HCT116 (cell line): ENCODE results near the gene CHDH. TPM values are rescaled to one million over a fixed set of nuclear protein-coding genes. Genes with fewer than 3 reads are reported as not detected.
A peak's percentile ranks its signal among the peaks of the same experiment; 100 is the strongest.

Experiments
- ATAC-seq: fragments of 200-7000 bp; cut with Tn5 transposase; 2 replicates; pipeline ENCODE4 v1.9.1; 2020; ENCODE audit warnings: mild to moderate bottlenecking, moderate library complexity
- BruUV-seq: library from RNA; stranded (reverse); fragments of 400-500 nt; replicated peaks from 2 replicates; lab custom pipeline; 2021; lab: Mats Ljungman, UMichigan
- CTCF ChIA-PET: fragments of 300-600 bp; sonication (Branson Sonifier 250); formaldehyde crosslinking; loops from one replicate; lab custom pipeline; 2021; ENCODE audit warnings: antibody characterized with exemption; lab: Charles Lee
- POLR2A ChIA-PET: fragments of 300-600, 350-600 bp; sonication (Branson Sonifier 250); formaldehyde crosslinking; loops from one replicate; lab custom pipeline; 2021; ENCODE audit warnings: antibody characterized with exemption; lab: Charles Lee
- RAD21 ChIA-PET, 2 experiments: fragments of 300-600 bp; sonication (Branson Sonifier 250); formaldehyde crosslinking; loops; one replicate each; lab custom pipeline; 2023; ENCODE audit warnings: low total read pairs in 2 of 2; ENCODE audit not compliant: uncharacterized antibody in 2 of 2, unreplicated experiment in 2 of 2, low non-redundant PET in 1 of 2; lab: Charles Lee
- DNase-seq: peaks from one replicate; pipeline ENCODE4 v3.0.0-alpha.2; 2010; ENCODE audit warnings: low read depth, low spot score
- H2AFZ ChIP-seq: fragments of 200-600 bp; shearing (Covaris generic), sonication (generic); 2 replicates; pipeline ENCODE4 v1.6.1; 2017; ENCODE audit warnings: low read depth, mixed run types, mixed read lengths, antibody characterized with exemption, low read length; ENCODE audit not compliant: poor library complexity, severe bottlenecking
- H3K27ac ChIP-seq: 2 replicates; pipeline ENCODE4 v1.5.1; 2012; ENCODE audit warnings: low read depth, low read length
- H3K27me3 ChIP-seq: fragments of 200-600 bp; sonication (generic); 2 replicates; pipeline ENCODE4 v1.6.1; 2016; ENCODE audit warnings: mixed run types, low read length, mixed read lengths; ENCODE audit not compliant: insufficient read depth
- H3K36me3 ChIP-seq, 2 experiments: fragments of 200-500 bp in 1 of 2; fragments of 200-600 bp in 1 of 2; sonication (Bioruptor generic) in 1 of 2; sonication (generic) in 1 of 2; 2 replicates each; pipeline versions ENCODE4 v1.5.1 to v1.6.1; 2014 to 2016; ENCODE audit warnings: low read length in 2 of 2, inconsistent platforms in 1 of 2, mixed read lengths in 1 of 2, mixed run types in 1 of 2; ENCODE audit not compliant: insufficient read depth in 2 of 2, control insufficient read depth in 1 of 2
- H3K4me1 ChIP-seq, 2 experiments: fragments of 200-600 bp in 1 of 2; sonication (generic) in 1 of 2; 2 replicates each; pipeline versions ENCODE4 v1.5.1 to v1.6.1; 2012 to 2017; ENCODE audit warnings: low read length in 2 of 2, inconsistent platforms in 1 of 2, mild to moderate bottlenecking in 1 of 2, mixed read lengths in 1 of 2, mixed run types in 1 of 2, moderate library complexity in 1 of 2; ENCODE audit not compliant: insufficient read depth in 2 of 2, control insufficient read depth in 1 of 2
- H3K4me2 ChIP-seq: fragments of 200-600 bp; sonication (generic); 2 replicates; pipeline ENCODE4 v1.6.1; 2017; ENCODE audit warnings: mixed run types, low read length, mixed read lengths
- H3K4me3 ChIP-seq, 2 experiments: fragments of 200-600 bp in 1 of 2; sonication (generic) in 1 of 2; replicated peaks in 1 of 2; 2 replicates each; pipeline ENCODE4 v1.5.1; 2011 to 2016; ENCODE audit warnings: low read length in 2 of 2, control low read depth in 1 of 2, low read depth in 1 of 2, mild to moderate bottlenecking in 1 of 2, mixed read lengths in 1 of 2, mixed run types in 1 of 2
- H3K79me2 ChIP-seq: fragments of 200-600 bp; sonication (generic); 2 replicates; pipeline ENCODE4 v1.6.1; 2017; ENCODE audit warnings: mild to moderate bottlenecking, mixed run types, low read length, moderate library complexity, mixed read lengths; ENCODE audit not compliant: insufficient read depth
- H3K9ac ChIP-seq: fragments of 200-600 bp; sonication (generic); 2 replicates; pipeline ENCODE4 v1.6.1; 2016; ENCODE audit warnings: low read length, mixed read lengths
- H3K9me2 ChIP-seq: fragments of 200-600 bp; sonication (generic), shearing (Covaris generic); 2 replicates; pipeline ENCODE4 v1.6.1; 2017; ENCODE audit warnings: mixed run types, mild to moderate bottlenecking, moderate library complexity; ENCODE audit not compliant: insufficient read depth
- H3K9me3 ChIP-seq, 2 experiments: fragments of 200-500 bp in 1 of 2; fragments of 200-600 bp in 1 of 2; sonication (Bioruptor generic) in 1 of 2; sonication (generic) in 1 of 2; 2 replicates each; pipeline ENCODE4 v1.6.1; 2014 to 2017; ENCODE audit warnings: low read length in 2 of 2, mixed read lengths in 2 of 2, inconsistent platforms in 1 of 2, low read depth in 1 of 2, mild to moderate bottlenecking in 1 of 2, mixed run types in 1 of 2, moderate library complexity in 1 of 2; ENCODE audit not compliant: control insufficient read depth in 1 of 2, insufficient read depth in 1 of 2
- H4K20me1 ChIP-seq: fragments of 200-600 bp; sonication (generic), shearing (Covaris generic); 2 replicates; pipeline ENCODE4 v1.6.1; 2017; ENCODE audit warnings: mixed run types, mild to moderate bottlenecking, moderate library complexity; ENCODE audit not compliant: insufficient read depth
- CEBPB ChIP-seq: IDR thresholded peaks from 2 replicates; pipeline ENCODE4 v1.6.1; 2012; ENCODE audit warnings: low read depth
- CTCF ChIP-seq, 3 experiments: fragments of 200-600 bp in 1 of 3; sonication (generic) in 1 of 3; IDR thresholded peaks in 2 of 3; conservative IDR thresholded peaks in 1 of 3; 2 replicates each; pipeline ENCODE4 v1.5.1; 2012 to 2017; ENCODE audit warnings: low read depth in 2 of 3, low read length in 2 of 3, antibody characterized with exemption in 1 of 3, borderline replicate concordance in 1 of 3, control low read depth in 1 of 3, mild to moderate bottlenecking in 1 of 3, mixed read lengths in 1 of 3, mixed run types in 1 of 3, moderate library complexity in 1 of 3; ENCODE audit not compliant: insufficient read depth in 1 of 3
- SIN3A ChIP-seq: IDR thresholded peaks from 2 replicates; pipeline ENCODE4 v1.6.1; 2012; ENCODE audit warnings: low read depth
- SP1 ChIP-seq: IDR thresholded peaks from 2 replicates; pipeline ENCODE4 v1.6.1; 2012; ENCODE audit warnings: low read depth
- SRF ChIP-seq: IDR thresholded peaks from 2 replicates; pipeline ENCODE4 v1.6.1; 2012; ENCODE audit warnings: low read depth
- intact Hi-C: fragments of 100-400 bp; cut with micrococcal nuclease; formaldehyde crosslinking; loops from 2 replicates; pipeline ENCODE4 v1.10.0; 2022
- total RNA-seq: library from RNA; stranded (reverse); gene quantifications from one replicate; pipeline ENCODE4 v1.2.1, GENCODE V29; 2021; ENCODE audit not compliant: unreplicated experiment

CHDH gene
- total RNA-seq, 1 experiment from 2014 or later: 10.8 TPM

GRCh38 chr3:53891497-53892285, 45.5 kb upstream of the CHDH start, which contains the start of gene SELENOK (continued):
- no peak for TF ChIP-seq CTCF (IDR thresholded peaks at IDR 0.05 in 2 of 3, conservative IDR thresholded peaks at IDR 0.05 in 1 of 3; ENCODE audit: borderline replicate concordance in 1 of 3, insufficient read depth in 1 of 3, low read depth in 2 of 3, low read length in 2 of 3)
- TF ChIP-seq SRF: peak; percentile 88

GRCh38 chr3:53890726-53891475, 44.7 kb upstream of the CHDH start:
- peak overlapping the region; percentile 86 for H3K9ac ChIP-seq
- ATAC-seq: peak; percentile 47
- TF ChIP-seq CEBPB (no peak), SP1 (no peak), SIN3A (peak; percentile 3; the same call in 1 of the 2 replicates)
- ChIA-PET RAD21 (no interaction called here), POLR2A (no interaction called here), CTCF (no interaction called here)
- H3K4me3 ChIP-seq: peak overlapping the region; percentile 85 to 95
- H3K9me2 ChIP-seq: no peaks in the 10 kb centered on the region
- H3K9me3 ChIP-seq: no peaks in the 10 kb centered on the region
- H3K79me2 ChIP-seq: peaks cover 41% of the 10 kb centered on the region
- H3K4me2 ChIP-seq: peak overlapping the region; percentile 91
- peaks cover 0 to 6% of the 10 kb centered on the region in 2 experiments; a peak in 2 of 4 replicates for H3K36me3 ChIP-seq
- TSS peak; percentile 67 for BruUV-seq
- peaks cover 10 to 20% of the 10 kb centered on the region in 2 experiments; a peak in 3 of 4 replicates for H3K4me1 ChIP-seq
- H4K20me1 ChIP-seq: no peaks in the 10 kb centered on the region
- peak overlapping the region; percentile 58 for H3K27ac ChIP-seq
- peak; percentile 41 for DNase-seq
- H2AFZ ChIP-seq: no peak overlapping the region
- intact Hi-C loops: loop anchor here (10.0 kb wide), 1 partner anchor 536 kb away; no protein-coding TSS in a partner anchor
- H3K27me3 ChIP-seq: no peaks in the 10 kb centered on the region
